KOPT-K1 (cell line): ENCODE data around the gene NLGN1.
"Not testable (repeated sequence)": the region's sequence is repeated elsewhere in the genome, so short reads cannot be mapped to it uniquely, and the experiment has no call there.

ENCODE experiments used
- H3K27ac ChIP-seq: fragments of 200-600 bp; sonication (generic); 2 replicates; pipeline ENCODE4 v1.5.1; 2016; ENCODE audit warnings: antibody characterized with exemption, mild to moderate bottlenecking, low read depth, low read length; ENCODE audit not compliant: poor library complexity, severe bottlenecking
- H3K36me3 ChIP-seq: fragments of 200-600 bp; sonication (generic); 2 replicates; pipeline ENCODE4 v1.5.1; 2017; ENCODE audit warnings: antibody characterized with exemption, mild to moderate bottlenecking, low read length, moderate library complexity; ENCODE audit not compliant: insufficient read depth
- H3K9me3 ChIP-seq: fragments of 200-600 bp; sonication (generic); 2 replicates; pipeline ENCODE4 v1.5.1; 2017; ENCODE audit warnings: antibody characterized with exemption, low read length, mild to moderate bottlenecking; ENCODE audit not compliant: insufficient read depth, poor library complexity, severe bottlenecking

NLGN1 gene

GRCh38 chr3:174191380-174191779, 793.8 kb downstream of the NLGN1 start:
- no peaks in the 10 kb centered on the region for H3K9me3 ChIP-seq
- H3K36me3 ChIP-seq = no peaks in the 10 kb centered on the region
- H3K27ac ChIP-seq = no peak overlapping the region

DNA sequence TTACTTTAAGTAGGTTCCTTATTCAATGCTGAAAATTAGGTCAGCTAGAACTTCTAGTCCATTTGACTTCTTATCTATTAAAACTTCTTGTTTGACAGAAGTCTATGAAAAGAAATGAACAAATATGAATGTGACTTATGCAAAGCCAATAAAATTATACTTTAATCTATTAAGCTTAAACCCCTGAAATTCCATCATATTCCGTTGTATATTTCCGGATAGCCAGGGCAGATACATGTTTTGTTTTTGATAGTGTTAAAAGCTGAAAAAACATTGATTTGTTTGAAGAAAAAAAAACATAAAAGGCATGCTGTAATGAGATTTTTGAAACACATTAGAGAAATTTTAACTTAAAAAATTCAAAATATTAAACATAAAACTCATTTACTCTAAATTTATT, 794.4 kb downstream of the NLGN1 start:
- no peak overlapping the region for H3K27ac ChIP-seq
- no peaks in the 10 kb centered on the region for H3K9me3 ChIP-seq
- no peaks in the 10 kb centered on the region for H3K36me3 ChIP-seq

GRCh38 chr3:174192471-174192870, 794.9 kb downstream of the NLGN1 start:
- no peak overlapping the region for H3K27ac ChIP-seq
- no peaks in the 10 kb centered on the region for H3K9me3 ChIP-seq
- H3K36me3 ChIP-seq = no peaks in the 10 kb centered on the region

DNA sequence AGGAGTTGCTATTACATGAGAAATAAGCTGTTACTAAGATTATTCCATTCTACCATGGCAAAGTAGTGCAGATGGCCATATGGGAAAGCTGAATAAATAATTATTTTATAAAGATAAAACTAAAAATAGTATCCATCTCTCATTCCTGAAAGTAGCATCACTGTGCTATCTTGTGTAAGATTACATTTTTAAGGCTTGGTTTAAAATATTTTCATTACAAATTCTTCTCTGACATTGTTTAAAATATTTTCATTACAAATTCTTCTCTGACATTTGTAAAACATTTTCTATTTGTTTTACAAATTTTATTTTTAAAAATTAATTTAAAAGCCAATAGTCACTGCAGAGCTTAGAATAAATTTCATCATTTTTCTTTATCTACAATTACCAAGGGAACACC, 796.1 kb downstream of the NLGN1 start:
- Histone ChIP-seq H3K9me3 (no peaks in the 10 kb centered on the region), H3K27ac (no peak overlapping the region), H3K36me3 (no peaks in the 10 kb centered on the region)

DNA sequence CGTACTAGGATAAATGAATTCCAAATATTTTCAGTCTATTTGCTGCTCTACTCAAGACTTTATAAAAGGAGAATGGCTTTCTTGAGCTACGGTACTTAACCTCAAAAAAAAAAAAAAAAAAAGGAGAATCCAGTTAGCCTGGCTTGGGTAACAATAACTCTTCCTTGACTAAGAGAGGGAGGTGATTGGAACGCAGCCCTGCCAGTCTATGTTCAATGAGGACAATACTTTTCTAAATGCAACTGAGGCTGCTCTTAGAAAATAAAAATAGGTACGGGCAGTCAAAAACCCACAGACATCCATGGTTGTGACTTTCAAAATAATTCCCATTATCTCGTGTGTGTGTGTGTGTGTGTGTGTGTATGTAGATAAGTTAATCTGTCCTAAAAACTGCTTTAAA, 799.9 kb downstream of the NLGN1 start:
- H3K9me3 ChIP-seq = no peaks in the 10 kb centered on the region
- no peaks in the 10 kb centered on the region for H3K36me3 ChIP-seq
- H3K27ac ChIP-seq = no peak overlapping the region

DNA sequence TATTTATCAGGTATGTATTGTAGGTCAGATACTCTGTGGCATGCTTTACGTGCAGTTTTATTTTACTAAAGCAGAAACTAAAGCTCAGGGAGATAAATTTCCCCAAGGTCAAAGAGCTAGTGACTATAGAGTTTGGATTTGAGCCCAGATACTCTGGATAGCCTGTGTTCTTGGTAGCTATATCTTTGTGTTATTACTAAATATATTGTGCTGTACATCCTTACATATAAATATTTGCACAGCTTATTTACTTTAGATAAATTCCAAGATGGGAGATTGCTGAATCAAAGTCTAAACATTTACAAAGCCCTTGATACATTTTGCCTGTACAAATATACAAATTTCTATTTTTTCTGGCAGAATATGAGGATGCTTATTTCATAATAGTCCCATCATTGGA, 800.7 kb downstream of the NLGN1 start:
- Histone ChIP-seq H3K27ac (no peak overlapping the region), H3K36me3 (no peaks in the 10 kb centered on the region), H3K9me3 (no peaks in the 10 kb centered on the region)

DNA sequence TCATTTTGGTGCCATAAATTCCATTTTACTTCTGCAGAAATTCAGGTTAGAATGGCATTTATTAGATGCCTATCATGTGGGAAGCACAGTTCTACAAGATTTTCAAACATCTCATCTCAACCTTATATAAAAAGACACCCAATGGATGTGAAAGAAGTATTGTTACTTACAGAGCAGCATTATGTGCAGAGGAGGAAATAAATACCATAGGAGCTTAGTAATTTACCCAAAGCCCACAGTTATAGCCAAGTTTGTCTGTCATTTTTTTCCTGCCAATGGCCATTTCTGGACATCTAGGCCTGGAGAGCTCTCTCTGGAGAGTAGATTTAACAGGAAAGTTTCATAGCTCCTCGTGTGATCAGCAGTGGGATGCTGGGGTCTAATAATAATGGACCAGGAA, 802.2 kb downstream of the NLGN1 start:
- Histone ChIP-seq H3K36me3 (no peaks in the 10 kb centered on the region), H3K9me3 (no peaks in the 10 kb centered on the region), H3K27ac (no peak overlapping the region)

GRCh38 chr3:174202116-174202515, 804.6 kb downstream of the NLGN1 start:
- Histone ChIP-seq H3K36me3 (no peaks in the 10 kb centered on the region), H3K27ac (no peak overlapping the region), H3K9me3 (no peaks in the 10 kb centered on the region)

GRCh38 chr3:174202561-174202960, 805.0 kb downstream of the NLGN1 start:
- H3K27ac ChIP-seq = no peak overlapping the region
- no peaks in the 10 kb centered on the region for H3K9me3 ChIP-seq
- no peaks in the 10 kb centered on the region for H3K36me3 ChIP-seq

- Histone ChIP-seq H3K9me3 (no peaks in the 10 kb centered on the region), H3K27ac (no peak overlapping the region), H3K36me3 (no peaks in the 10 kb centered on the region)
These were observed 807.2 kb downstream of the NLGN1 start for GRCh38 chr3:174204765-174205164.

DNA sequence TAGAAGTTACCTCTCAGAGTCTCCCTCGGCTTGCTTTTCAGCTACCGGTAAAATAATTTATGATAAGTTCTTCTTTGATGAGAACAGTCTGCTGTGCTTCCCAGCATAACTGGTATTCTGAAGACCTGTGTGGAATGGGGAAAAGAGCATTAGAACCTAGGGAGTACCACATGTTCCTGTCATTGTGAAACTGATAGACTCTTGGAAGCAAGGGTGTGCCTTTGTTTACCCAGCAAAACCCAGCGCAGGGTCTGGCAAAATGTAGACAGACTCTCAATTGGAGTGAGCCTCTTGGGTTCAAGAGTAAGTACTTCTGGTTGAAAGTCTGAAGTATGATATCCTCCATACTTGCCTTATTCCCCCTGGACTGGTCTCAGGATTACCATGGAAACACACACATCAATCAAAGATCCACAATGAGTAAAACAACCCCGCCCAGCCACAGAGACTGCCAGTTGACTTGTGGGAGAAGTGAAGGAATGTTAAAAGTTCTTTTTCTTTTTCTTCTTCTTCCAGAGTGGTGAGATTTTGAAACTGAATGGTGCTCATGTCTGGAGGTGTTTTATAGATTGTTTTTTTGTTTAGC, 809.2 kb downstream of the NLGN1 start:
- Histone ChIP-seq H3K27ac (no peak overlapping the region), H3K36me3 (no peaks in the 10 kb centered on the region), H3K9me3 (no peaks in the 10 kb centered on the region)

DNA sequence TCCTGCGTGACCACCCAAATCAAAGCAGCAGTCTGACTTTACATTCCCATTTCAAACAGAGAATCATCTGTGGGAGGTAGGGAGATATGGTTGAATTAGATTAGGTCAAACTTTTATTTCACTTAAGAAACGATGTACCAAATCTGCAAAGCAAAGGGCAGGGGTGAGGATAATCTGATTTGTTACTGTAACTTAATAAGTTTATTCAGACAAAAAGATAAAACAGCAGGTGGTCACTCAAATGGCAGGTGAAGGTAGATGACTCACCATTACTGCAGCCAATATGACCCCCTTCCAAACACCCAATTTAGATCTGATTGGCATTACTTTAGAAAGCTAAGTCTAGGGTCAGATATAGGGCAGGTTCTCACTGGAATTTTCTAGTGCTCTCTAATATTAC, 810.6 kb downstream of the NLGN1 start:
- Histone ChIP-seq H3K9me3 (no peaks in the 10 kb centered on the region), H3K36me3 (no peaks in the 10 kb centered on the region), H3K27ac (no peak overlapping the region)

- not testable (repeated sequence) for H3K9me3 ChIP-seq, H3K36me3 ChIP-seq
These were observed 814.4 kb downstream of the NLGN1 start for GRCh38 chr3:174211896-174212295.

GRCh38 chr3:174215456-174215855, 817.9 kb downstream of the NLGN1 start:
- no peaks in the 10 kb centered on the region for H3K9me3 ChIP-seq
- H3K27ac ChIP-seq = no peak overlapping the region
- H3K36me3 ChIP-seq = no peaks in the 10 kb centered on the region

More at GRCh38 chr3:174211896-174212295, 814.4 kb downstream of the NLGN1 start:
- H3K27ac ChIP-seq = not testable (repeated sequence)

- Histone ChIP-seq H3K9me3 (no peaks in the 10 kb centered on the region), H3K36me3 (no peaks in the 10 kb centered on the region), H3K27ac (no peak overlapping the region)
These were observed 818.5 kb downstream of the NLGN1 start for GRCh38 chr3:174216019-174216418.

GRCh38 chr3:174216946-174217718, 819.6 kb downstream of the NLGN1 start:
- Histone ChIP-seq H3K36me3 (no peaks in the 10 kb centered on the region), H3K9me3 (no peaks in the 10 kb centered on the region), H3K27ac (no peak overlapping the region)
